PC-3 (cell line): Measurements from ENCODE around the gene DND1. TPM values are rescaled to one million over a fixed set of nuclear protein-coding genes. Genes with fewer than 3 reads are reported as not detected.

Experiments
- ATAC-seq: fragments of 200-7000 bp; cut with Tn5 transposase; 2 replicates; pipeline ENCODE4 v1.9.1; 2020; ENCODE audit warnings: mild to moderate bottlenecking, moderate library complexity
- BruUV-seq: library from RNA; stranded (reverse); fragments of 400-500 nt; replicated peaks from 2 replicates; lab custom pipeline; 2021; lab: Mats Ljungman, UMichigan
- CTCF ChIA-PET: fragments of 300-600 bp; sonication (Branson Sonifier 250); formaldehyde crosslinking; loops from one replicate; lab custom pipeline; 2022; ENCODE audit warnings: antibody characterized with exemption; lab: Charles Lee
- POLR2A ChIA-PET: fragments of 300-600 bp; sonication (Branson Sonifier 250); formaldehyde crosslinking; loops from one replicate; lab custom pipeline; 2022; ENCODE audit warnings: antibody characterized with exemption; ENCODE audit not compliant: unreplicated experiment; lab: Charles Lee
- DNase-seq: peaks from one replicate; pipeline ENCODE4 v3.0.0-alpha.2; 2015
- H2AFZ ChIP-seq: fragments of 300-600 bp; sonication (generic); 2 replicates; pipeline ENCODE4 v1.6.0; 2016; ENCODE audit warnings: antibody characterized with exemption, low read length
- H3F3A ChIP-seq: fragments of 300-600 bp; sonication (generic); one replicate; pipeline ENCODE4 v1.6.0; 2017; ENCODE audit warnings: antibody characterized with exemption, low read length, control low read depth, mild to moderate bottlenecking; ENCODE audit not compliant: unreplicated experiment
- H3K27ac ChIP-seq: fragments of 300-600 bp; sonication (generic); 2 replicates; pipeline ENCODE4 v1.5.1; 2016; ENCODE audit warnings: mild to moderate bottlenecking, low read length
- H3K27me3 ChIP-seq: fragments of 300-600 bp; sonication (generic); 2 replicates; pipeline ENCODE4 v1.6.1; 2016; ENCODE audit warnings: low read length, mixed read lengths
- H3K36me3 ChIP-seq: fragments of 300-600 bp; sonication (generic); 2 replicates; pipeline ENCODE4 v1.6.1; 2016; ENCODE audit warnings: low read depth, mixed run types, low read length, mixed read lengths
- H3K4me1 ChIP-seq: fragments of 300-600 bp; sonication (generic); 2 replicates; pipeline ENCODE4 v1.5.1; 2016; ENCODE audit warnings: low read length; ENCODE audit not compliant: insufficient read depth
- H3K4me2 ChIP-seq: fragments of 300-600 bp; sonication (generic); 2 replicates; pipeline ENCODE4 v1.6.0; 2016; ENCODE audit warnings: low read length
- H3K4me3 ChIP-seq: fragments of 300-600 bp; sonication (generic); 2 replicates; pipeline ENCODE4 v1.5.1; 2016; ENCODE audit warnings: mild to moderate bottlenecking, low read length, mixed read lengths
- H3K79me2 ChIP-seq: fragments of 300-600 bp; sonication (generic); 2 replicates; pipeline ENCODE4 v1.6.1; 2017; ENCODE audit warnings: low read length, mixed read lengths
- H3K9ac ChIP-seq: fragments of 300-600 bp; sonication (generic); 2 replicates; pipeline ENCODE4 v1.6.0; 2016; ENCODE audit warnings: mild to moderate bottlenecking, low read length
- H3K9me2 ChIP-seq: fragments of 300-600 bp; sonication (generic); replicated peaks from 2 replicates; pipeline ENCODE4 v1.6.1; 2016; ENCODE audit warnings: mixed run types, low read length, mixed read lengths
- H3K9me3 ChIP-seq: fragments of 300-600 bp; sonication (generic); 2 replicates; pipeline ENCODE4 v1.6.1; 2016; ENCODE audit warnings: low read length, mixed read lengths
- H4K20me1 ChIP-seq: fragments of 300-600 bp; sonication (generic); 2 replicates; pipeline ENCODE4 v1.6.1; 2016; ENCODE audit warnings: low read length, mixed read lengths
- CTCF ChIP-seq: fragments of 300-600 bp; sonication (generic); conservative IDR thresholded peaks from 2 replicates; pipeline ENCODE4 v1.5.1; 2017; ENCODE audit warnings: antibody characterized with exemption, low read depth, mild to moderate bottlenecking, low read length
- EZH2 ChIP-seq: fragments of 300-600 bp; sonication (generic); IDR thresholded peaks from one replicate; pipeline ENCODE4 v1.6.1; 2017; ENCODE audit warnings: antibody characterized with exemption, mild to moderate bottlenecking, low read length; ENCODE audit not compliant: unreplicated experiment
- EZH2phosphoT487 ChIP-seq: fragments of 300-600 bp; sonication (generic); IDR thresholded peaks from 2 replicates; pipeline ENCODE4 v1.6.1; 2018; ENCODE audit warnings: mild to moderate bottlenecking, antibody characterized with exemption, low read length, borderline replicate concordance
- intact Hi-C: fragments of 100-400 bp; cut with micrococcal nuclease; formaldehyde crosslinking; loops from 2 replicates; pipeline ENCODE4 v1.9.0; 2023
- total RNA-seq: library from RNA; depleted of rRNA; stranded (reverse); fragments of >200 nt; gene quantifications from 2 replicates; pipeline ENCODE4 v1.2.3, GENCODE V29; 2014

DND1 gene
- total RNA-seq, 1 experiment from 2014 or later, result 1.1 TPM

DNA sequence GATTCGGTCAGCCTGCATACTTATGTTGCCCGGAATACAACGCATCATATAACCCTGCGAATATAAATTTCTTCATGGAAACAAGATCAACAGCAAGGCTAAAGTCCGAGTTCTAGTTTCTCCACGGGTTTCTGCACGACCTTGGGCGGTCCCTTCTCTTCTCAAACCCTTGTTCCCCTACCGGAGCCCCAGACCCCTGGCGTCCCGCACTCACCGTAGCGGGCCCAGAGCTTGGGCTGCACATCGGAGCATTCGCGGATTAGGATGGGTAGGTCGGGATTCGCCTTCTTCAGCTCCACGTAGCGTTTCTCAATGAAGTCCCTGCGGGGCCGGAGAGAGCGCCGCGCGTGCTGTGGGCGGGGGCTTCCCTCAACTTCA is 26.3 kb downstream of the DND1 start:
- intact Hi-C loops, result loop anchor here (1.0 to 2.0 kb wide), 5 partner anchors 8 to 72 kb away; partner anchors contain the start of genes HARS1, HARS2, TMCO6 and WDR55
- TF ChIP-seq EZH2phosphoT487 (no peak), EZH2 (no peak), CTCF (no peak)

DNA sequence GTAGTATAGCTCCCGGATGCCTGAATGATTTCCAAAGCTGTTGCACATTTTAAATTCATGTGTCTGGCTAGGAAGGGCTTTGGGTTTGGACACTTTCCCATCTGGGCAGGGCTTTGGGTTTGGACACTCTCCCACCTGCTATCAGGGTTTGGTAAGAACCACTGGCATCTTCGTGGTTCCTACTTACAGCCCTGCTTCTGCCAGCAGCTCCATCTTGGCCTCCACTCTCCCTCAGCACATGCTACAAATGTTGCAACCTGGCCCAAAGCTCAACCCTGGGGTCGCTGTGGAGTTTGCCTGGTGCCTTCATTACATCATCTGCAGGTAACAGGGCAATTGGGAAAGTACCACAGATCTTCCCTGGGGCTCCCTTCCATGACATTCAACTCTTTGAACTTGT is 30.7 kb downstream of the DND1 start:
- CTCF ChIA-PET, result no interaction called here
- H3K4me1 ChIP-seq, result peaks cover 15% of the 10 kb centered on the region; the same call in 1 of the 2 replicates
- H3K79me2 ChIP-seq, result peaks cover 49% of the 10 kb centered on the region
- H3K4me3 ChIP-seq, result no peak overlapping the region
- POLR2A ChIA-PET, result no interaction called here
- H3K4me2 ChIP-seq, result no peak overlapping the region
- BruUV-seq, result no TSS peak
- H3K9me3 ChIP-seq, result no peaks in the 10 kb centered on the region
- H4K20me1 ChIP-seq, result no peaks in the 10 kb centered on the region; the same call in 1 of the 2 replicates
- ATAC-seq (no peak), DNase-seq (no peak)
- H3K9ac ChIP-seq, result no peak overlapping the region
- intact Hi-C loops, result no loop called here
- no peaks in the 10 kb centered on the region for H3K9me2 ChIP-seq
- no peaks in the 10 kb centered on the region for H3K27me3 ChIP-seq
- no peak overlapping the region for H2AFZ ChIP-seq
- no peaks in the 10 kb centered on the region for H3F3A ChIP-seq
- H3K27ac ChIP-seq, result no peak overlapping the region
- no peak for TF ChIP-seq EZH2phosphoT487
- no peak for TF ChIP-seq CTCF
- TF ChIP-seq EZH2, result no peak
- H3K36me3 ChIP-seq, result peaks cover 11% of the 10 kb centered on the region; the same call in 1 of the 2 replicates

More for the DNA sequence above, 26.3 kb downstream of the DND1 start:
- BruUV-seq, result no TSS peak
- Histone ChIP-seq H3K9me3 (no peaks in the 10 kb centered on the region), H3K27ac (no peak overlapping the region), H2AFZ (peak overlapping the region; percentile 64), H3K4me3 (peak overlapping the region; percentile 94), H3K79me2 (peaks cover 50% of the 10 kb centered on the region), H3K4me1 (peaks cover 6% of the 10 kb centered on the region; the same call in 1 of the 2 replicates), H4K20me1 (no peaks in the 10 kb centered on the region; the same call in 1 of the 2 replicates), H3K9ac (peak overlapping the region; percentile 85), H3K36me3 (peaks cover 31% of the 10 kb centered on the region), H3F3A (no peaks in the 10 kb centered on the region), H3K9me2 (no peaks in the 10 kb centered on the region), H3K27me3 (no peaks in the 10 kb centered on the region), H3K4me2 (peak overlapping the region; percentile 94)
- peak; percentile 12 for ATAC-seq
- CTCF ChIA-PET, result interaction anchor here (1.0 to 1.1 kb wide), 2 partner anchors 73 to 100 kb away, joined by 3 to 6 read pairs; partner anchors contain the start of gene EIF4EBP3
- POLR2A ChIA-PET, result interaction anchor here (0.6 to 1.4 kb wide), 5 partner anchors 9 to 100 kb away, joined by 3 to 20 read pairs (median 3); partner anchors contain the start of gene ZMAT2
- DNase-seq, result no peak

GRCh38 chr5:140641716-140642115 is 31.7 kb downstream of the DND1 start:
- CTCF ChIA-PET, result no interaction called here
- H3K9ac ChIP-seq, result no peak overlapping the region
- H3K36me3 ChIP-seq, result peaks cover 11% of the 10 kb centered on the region; the same call in 1 of the 2 replicates
- no peaks in the 10 kb centered on the region; the same call in 1 of the 2 replicates for H4K20me1 ChIP-seq
- no peaks in the 10 kb centered on the region for H3F3A ChIP-seq
- H3K4me3 ChIP-seq, result no peak overlapping the region
- TF ChIP-seq CTCF (no peak), EZH2 (no peak), EZH2phosphoT487 (no peak)
- no peak overlapping the region for H2AFZ ChIP-seq
- no peaks in the 10 kb centered on the region for H3K9me2 ChIP-seq
- POLR2A ChIA-PET, result no interaction called here
- no peak overlapping the region for H3K27ac ChIP-seq
- intact Hi-C loops, result no loop called here
- no peak for ATAC-seq
- no peaks in the 10 kb centered on the region for H3K27me3 ChIP-seq
- peaks cover 42% of the 10 kb centered on the region for H3K79me2 ChIP-seq
- H3K4me2 ChIP-seq, result no peak overlapping the region
- DNase-seq, result no peak
- BruUV-seq, result no TSS peak
- no peaks in the 10 kb centered on the region for H3K9me3 ChIP-seq
- H3K4me1 ChIP-seq, result peaks cover 15% of the 10 kb centered on the region; the same call in 1 of the 2 replicates
